Left lobe of liver (tissue), 2 donors: ENCODE measurements around the gene MAST4. TPM values are rescaled to one million over a fixed set of nuclear protein-coding genes. Genes with fewer than 3 reads are reported as not detected.

Experiments
- ATAC-seq: fragments of 200-7000 bp; cut with Tn5 transposase; one replicate; pipeline ENCODE4 v1.9.1; 2020; ENCODE audit warnings: mild to moderate bottlenecking, moderate library complexity
- DNase-seq: peaks from one replicate; pipeline ENCODE4 v3.0.0-alpha.2; 2020; ENCODE audit warnings: low spot score
- total RNA-seq: library from RNA; stranded (reverse); gene quantifications from one replicate; pipeline ENCODE4 v1.2.1, GENCODE V29; 2021
- donor health status: DM: no; HTN: no; CAD: no; lungs with moderate emphysema.
- donor health status: DM: no; HTN: yes; CAD: no.

The MAST4 gene
- total RNA-seq, 1 donor from 2014 or later, result 21.5 TPM

DNA sequence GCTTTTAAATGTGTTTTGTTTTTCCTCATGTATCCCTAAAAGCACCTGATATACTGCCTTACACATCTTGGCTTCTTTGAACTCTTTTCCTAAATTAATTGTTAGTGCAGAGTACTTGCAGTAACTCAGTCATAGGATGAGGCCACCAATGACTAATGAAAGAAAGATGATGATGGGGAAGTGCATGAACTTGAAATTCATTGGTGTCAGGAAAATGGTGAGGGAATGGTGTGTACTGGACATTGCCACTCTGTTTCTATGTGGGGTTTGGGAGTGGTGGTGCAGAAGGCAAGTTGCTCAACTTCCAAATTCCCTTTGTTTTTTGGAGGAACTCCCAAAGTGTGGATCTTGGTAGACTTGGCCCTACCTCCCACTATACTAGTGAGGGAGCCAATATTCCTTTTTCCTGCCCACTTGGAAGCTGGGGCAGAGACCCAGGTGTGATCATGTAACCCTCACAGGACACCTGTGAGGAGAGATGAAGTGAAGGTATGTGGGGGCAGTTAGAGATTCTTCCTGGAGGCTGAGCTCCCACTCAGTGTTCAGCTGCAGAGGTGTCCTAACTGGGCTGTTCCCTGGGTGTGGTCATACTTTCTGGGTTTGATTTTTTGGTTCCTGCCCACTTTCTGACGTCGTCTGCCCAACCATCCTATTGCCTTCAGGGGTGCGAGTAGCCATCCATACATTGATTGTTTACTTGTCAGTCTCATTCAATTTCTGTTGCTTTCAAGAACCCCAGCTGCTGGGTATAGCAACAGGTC lies 298.5 kb downstream of the MAST4 start:
- ATAC-seq, result peak; percentile 19
- DNase-seq, result no peak

DNA sequence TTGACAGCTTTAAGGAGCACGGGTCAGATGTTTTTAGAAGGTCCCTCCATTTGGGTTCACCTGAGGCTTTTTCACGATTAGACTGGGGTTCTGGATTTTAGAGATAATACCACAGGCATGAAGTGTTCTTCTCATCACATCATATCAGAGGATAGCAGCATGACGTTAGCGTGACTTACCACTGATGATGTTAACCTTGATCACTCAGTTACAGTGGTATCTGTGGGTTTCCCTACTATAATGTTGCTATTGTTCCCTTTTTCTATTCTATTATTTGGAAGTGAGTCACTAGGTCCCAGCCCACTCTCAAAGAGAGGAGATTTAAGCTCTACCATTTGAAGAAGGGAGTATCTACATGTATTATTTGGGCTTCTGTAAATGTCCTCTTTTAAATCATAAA lies 300.0 kb downstream of the MAST4 start:
- no peak for ATAC-seq
- DNase-seq, result no peak

DNA sequence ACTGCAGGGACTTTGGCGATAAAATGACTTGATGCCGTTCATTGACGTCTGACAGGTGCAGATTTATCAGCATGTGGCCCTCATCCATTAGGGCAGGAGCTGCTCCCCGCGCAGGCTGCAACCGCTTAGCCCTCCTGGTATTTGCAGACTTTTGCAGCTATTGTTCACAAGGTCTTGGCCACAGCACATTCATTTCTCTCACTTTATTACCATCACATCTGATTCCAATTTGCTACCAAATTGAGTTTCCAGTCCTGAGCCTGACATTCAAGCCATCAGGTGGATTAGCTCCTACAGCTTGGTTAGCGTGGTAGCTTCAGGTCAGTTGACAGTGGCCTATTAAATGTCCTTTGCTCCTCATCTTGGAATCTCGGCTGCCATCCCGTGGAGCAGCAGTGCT lies 301.2 kb downstream of the MAST4 start:
- DNase-seq (no peak), ATAC-seq (no peak)

DNA sequence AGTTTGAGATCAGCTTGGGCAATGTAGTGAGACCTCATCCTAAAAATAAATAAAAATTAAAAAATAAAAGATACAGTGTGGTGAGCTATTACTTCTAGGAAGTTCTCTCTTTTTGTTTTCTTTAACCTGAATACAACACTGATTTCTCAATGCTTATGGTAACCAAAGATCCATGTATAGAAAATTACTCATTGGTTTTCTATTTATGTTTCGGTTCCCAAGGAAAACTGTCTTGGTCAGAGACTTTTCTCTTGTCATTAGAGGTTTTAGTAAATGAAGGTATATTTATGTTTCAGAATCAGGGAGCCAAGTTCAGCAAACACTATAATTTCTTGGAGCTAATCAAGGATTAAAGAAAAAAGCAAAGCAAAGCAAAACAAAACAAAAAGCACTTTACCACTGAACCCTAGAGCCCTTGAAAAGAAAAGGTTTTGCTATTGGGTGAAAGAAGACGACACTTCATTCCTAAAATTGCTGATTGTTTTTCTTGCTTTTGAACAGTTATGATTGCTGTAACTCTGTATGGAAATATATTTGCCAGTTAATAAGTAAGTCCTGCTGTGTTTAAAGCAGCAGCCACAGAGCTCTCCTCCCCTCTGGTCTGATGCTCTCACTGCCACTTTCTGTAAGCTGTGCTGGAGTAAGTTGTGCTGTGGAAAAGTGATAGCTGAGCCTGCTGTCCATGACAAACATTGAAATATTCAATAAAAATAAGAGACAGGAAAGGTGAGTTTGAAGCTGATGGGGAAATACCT lies 302.2 kb downstream of the MAST4 start:
- ATAC-seq (no peak), DNase-seq (no peak)

DNA sequence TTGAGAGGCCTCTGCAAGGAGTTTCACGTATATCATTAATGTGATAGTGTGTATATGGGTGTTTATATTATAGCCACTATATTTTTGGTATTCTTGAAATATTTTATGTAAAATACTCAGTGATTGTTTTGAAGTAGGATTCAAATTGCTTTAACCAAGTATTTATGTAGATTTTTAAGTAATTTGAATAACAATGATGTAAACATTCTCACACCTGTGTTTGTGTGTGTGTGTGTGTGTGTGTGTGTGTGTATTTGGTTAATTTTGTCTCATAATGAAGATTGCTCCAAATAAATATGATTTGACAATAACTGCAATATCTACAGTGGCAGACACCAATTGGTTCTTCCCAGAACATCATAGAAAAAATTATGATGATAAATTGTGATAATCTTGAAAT lies 307.0 kb downstream of the MAST4 start:
- no peak for DNase-seq
- ATAC-seq, result no peak

DNA sequence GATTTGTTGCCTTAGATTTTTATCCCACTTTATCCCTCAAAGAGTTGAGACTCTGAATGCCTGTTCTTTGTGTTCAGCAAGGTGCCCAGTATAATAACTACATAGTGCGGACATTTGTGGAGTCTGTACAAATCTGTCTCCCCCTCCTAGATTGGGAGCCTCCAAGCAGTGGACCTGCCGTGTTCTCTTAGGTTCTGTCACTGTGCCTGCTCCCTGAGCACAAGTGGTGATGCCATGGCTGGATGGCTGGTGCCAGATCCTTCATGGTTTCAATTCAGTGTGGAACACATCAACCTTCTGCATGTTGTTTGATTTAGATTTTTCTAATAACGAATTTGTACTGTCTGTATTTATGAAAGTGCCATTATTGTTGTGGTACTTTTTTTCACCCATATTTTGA lies 307.5 kb downstream of the MAST4 start:
- DNase-seq (no peak), ATAC-seq (no peak)

DNA sequence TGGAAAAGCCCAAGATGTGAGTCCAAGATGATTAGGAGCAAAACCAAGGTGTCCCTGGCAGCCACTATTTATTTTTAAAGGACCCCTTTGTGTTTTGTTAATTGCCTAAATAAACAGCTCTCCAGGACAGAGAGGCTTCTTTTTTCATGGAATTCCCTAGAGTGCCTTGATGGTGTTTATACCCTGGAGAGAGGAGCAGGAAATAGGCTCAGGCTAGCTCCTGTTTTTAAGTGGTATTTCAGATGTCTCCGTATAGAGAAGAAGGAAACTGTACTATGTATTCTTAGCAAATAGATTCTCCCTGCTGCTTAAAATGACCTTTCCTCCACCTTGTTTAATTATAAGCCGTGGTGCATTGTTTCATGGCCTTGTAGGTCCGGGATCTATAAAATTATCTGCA lies 308.0 kb downstream of the MAST4 start:
- no peak for DNase-seq
- ATAC-seq, result no peak

DNA sequence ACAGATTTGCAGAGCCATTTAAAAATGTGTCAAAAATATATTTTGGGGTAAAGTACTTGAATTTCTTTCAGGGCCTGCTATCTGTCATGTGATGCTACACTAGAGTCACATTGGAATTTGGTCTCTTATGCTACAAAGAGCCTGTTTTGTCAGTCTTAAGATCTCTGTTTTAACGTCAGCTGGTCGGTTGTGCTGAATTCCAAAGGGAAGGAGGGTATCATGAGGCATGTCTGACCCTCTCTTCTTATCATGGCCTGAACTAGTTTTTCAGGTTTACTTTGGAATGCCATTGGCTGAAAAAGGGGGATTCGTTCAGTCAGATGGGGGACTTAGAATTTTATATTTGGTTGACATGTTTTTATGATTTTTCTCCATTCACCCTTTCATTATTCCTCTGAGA lies 309.8 kb downstream of the MAST4 start:
- ATAC-seq, result no peak
- DNase-seq, result no peak

DNA sequence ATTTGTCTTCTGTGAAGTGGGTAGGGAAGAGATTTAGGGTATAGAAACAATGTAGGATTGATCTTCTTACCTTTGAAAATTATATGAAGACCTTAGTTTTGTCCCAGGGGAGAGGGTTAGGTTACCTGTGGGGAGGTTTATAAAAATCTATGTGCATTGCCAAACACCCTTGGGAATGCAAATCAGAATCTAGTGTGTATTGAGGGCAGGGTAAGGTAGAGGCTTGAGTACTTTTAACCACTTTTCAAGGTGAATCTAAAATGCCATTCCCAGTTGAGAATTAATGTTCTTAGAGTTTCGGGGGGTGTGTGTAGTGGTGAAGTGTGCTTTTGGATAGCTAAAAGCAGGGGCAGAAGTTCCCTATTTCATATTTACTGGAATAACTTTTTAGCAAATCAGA lies 312.0 kb downstream of the MAST4 start:
- no peak for DNase-seq

DNA sequence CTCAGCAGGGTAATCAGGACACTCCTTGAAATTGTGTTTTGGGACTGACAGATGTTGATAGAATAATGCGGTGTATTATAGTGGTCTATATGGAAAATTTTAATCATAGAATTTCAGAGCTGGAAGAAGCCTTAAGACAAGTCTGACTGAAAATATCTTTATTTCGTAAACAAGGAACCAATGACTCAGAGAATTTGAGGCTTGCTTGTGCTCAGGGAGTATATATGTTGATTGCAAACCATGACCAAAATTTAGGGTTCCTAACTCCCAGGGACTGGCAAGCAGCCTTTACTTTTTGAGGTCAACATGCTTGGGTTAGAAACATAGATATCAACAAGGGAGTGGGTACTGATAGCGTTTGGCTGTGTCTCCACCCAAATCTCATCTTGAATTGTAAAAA lies 313.2 kb downstream of the MAST4 start:
- DNase-seq, result no peak
- ATAC-seq, result no peak

More for the DNA sequence above, 312.0 kb downstream of the MAST4 start:
- no peak for ATAC-seq

DNA sequence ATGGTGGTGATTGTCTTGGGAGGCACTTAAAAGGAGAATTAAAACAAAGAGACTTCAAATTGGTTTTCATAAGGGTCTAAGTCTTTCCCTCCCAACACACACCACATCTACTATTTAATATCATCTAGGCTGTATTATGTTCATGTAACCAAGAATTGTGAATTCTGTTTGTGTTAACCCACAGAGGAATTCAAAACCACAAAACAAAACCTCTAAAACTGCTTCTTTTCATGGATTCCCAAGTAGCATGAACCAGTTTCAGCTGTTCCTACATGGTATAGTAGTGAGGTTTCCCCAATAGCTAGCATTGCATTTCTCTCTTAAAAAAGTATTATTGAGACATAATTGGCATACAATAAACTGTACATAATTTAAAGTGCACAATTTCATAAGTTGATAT lies 316.6 kb downstream of the MAST4 start:
- ATAC-seq, result no peak
- DNase-seq, result no peak

DNA sequence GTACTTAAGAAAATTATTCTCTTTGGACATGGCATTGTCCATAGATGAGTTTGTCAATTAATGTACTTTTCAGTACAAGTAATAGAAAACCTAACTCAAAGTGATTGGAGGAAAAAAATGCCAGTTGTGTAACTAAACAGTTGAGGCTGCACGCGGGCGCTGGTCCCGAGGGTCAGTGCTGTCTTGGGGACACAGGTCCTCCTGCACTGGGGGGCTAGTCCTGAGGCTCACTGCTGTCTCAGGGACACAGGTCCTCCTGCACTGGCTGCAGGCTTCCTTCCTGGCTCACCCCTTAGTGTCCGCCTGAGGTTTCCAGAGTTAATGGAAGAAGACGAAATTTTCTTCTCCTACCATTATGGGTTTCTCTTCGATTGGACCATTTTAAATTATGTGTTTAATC lies 319.3 kb downstream of the MAST4 start:
- ATAC-seq, result no peak
- no peak for DNase-seq

DNA sequence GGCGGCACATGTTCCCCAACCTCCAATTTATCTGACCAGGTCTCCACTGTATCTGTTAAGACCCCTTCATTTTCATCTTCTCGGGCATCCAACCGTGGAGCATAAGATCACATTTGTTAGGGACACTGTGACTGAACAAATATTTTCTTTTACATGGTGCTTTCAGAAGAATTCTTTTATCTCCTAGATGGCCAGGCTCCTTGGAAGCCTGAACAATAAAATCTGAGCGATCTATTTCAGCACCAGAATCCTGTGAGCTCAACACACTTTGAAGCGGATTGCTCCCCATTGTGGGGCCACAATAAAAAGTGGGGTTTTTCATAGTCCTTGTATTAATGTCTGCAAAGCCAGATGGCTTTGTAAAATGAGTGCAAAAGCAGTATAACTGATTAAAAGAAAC lies 326.7 kb downstream of the MAST4 start:
- ATAC-seq, result no peak
- no peak for DNase-seq

DNA sequence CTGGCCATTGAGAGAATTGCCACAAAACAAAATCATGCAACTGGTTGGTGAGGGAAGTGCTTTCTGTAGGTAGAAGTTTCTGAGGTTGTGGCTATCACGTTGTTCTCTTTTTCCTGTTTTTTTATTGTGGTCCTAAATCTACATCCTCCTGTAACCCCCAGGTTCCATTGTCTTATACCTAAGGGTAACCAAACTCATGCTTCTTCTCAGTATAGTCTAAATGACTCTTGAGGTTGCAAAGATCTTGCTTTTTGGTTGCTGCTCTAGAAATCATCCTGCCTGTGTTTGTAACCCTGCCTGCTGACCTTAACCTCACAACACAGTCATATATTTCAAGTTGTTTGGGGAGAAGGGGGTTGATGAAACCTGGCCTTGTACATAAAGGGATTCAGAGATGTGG lies 327.3 kb downstream of the MAST4 start:
- ATAC-seq, result no peak
- no peak for DNase-seq

DNA sequence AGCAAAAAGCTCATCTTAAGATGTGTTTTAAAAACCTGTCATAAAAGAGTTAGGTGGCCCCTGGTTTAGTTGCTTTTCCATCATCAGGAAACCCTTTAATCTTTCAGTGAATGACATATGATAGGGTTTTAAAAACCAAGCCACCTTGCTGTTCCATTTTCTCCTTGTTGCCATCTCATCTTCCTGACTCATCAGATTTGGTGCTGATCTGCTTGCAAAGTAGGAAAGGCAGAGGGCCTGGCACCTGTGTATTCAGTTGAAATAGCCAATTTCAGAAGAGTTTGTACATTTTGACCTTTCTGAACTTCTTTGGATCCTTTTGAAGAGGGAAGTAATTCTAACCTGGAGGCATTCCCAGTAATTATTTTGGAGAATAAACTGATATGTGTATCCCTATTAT lies 327.7 kb downstream of the MAST4 start:
- no peak for DNase-seq
- ATAC-seq, result peak; percentile 37

DNA sequence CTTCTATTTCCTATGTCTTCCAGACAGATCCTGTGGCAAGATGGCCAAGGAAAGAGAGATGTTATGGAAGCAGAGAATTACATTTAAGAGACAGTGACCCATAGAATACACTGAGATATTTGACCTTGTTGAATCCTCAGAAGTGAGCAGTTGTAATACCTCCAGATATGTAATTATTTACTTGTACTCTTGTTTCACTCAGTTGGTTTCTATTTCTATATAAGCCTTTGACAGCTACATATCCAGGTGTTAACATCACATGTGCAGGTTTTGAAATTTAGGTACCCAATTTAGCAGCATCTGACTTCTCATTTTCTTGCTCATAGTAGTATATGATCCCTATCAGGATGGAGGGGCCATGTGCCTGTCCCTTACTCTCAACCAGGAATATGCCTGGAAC lies 330.9 kb downstream of the MAST4 start:
- DNase-seq, result no peak

DNA sequence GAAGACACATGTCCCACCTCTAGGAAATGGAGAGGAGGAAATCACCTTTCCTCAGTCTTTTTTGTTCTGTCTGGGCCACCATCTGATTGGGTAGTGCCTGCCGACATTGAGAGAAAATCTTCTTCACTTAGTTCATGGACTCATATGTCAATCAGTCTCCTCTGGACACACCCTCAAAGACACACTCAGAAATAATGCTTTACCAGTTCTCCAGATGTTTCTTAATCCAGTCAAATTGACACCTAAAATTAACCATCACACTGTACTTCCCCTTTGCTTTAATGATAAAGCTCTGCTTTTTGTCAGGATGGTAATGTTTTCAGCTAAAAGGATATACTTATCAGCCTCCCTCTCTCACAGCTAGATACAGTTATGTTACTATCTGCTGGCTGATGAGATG lies 333.1 kb downstream of the MAST4 start:
- no peak for ATAC-seq
- DNase-seq, result no peak

More for the DNA sequence above, 330.9 kb downstream of the MAST4 start:
- no peak for ATAC-seq

DNA sequence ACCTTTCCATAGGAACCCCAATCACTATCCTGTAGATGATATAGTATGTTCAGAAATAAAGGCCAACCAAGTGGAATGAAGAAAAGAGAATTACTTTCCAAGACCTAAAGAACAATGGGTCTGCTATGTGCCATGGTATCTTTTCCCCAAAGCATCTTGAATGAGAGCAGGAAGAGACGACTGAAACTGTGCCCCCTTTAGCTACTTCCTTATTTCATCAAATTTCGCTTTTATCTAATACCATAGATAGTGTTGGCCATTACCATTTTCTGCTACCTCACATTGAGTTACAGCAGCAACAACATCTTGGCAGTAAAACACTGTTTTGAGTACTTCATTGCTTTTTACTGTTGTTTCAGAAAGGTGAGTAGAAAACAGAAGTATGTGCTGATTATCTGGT lies 333.8 kb downstream of the MAST4 start:
- ATAC-seq (no peak), DNase-seq (no peak)

DNA sequence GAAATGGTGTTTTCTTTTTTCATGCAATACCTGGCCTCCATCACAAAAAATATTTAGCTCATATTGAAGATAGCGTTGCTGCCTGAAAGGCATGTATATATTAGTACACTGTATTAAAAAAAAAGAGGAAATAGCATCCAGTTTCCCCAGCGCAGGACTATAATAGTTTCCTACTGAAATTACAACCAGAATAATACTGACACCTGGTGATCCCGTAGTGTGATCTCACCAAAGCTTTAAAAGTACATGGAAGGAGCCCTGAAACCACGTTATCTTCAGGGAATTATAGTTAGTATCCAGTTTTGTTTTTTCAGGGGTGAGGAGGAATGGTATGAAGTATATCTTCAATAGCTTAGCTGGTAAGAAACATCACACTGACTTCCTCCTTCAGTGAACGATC lies 335.5 kb downstream of the MAST4 start:
- DNase-seq (no peak), ATAC-seq (no peak)

DNA sequence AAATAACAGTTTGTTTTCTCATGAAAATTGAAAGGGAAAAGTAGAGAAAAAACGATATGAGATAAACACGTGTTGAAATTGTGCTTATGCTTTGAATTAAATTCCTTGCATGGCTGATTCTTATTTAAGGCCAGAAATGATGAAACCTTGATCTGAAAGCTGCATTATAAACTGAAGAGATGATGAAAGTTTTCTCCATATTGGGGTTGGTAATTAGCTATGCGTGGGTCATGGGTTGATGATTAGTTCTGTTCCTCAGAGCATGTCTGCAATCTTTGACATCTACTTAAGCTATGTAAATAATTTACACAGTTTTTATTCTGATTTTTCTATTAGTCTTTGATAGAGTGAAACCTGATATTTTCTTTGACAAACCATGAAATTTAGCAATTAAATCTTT lies 336.3 kb downstream of the MAST4 start:
- DNase-seq, result no peak
- no peak for ATAC-seq

DNA sequence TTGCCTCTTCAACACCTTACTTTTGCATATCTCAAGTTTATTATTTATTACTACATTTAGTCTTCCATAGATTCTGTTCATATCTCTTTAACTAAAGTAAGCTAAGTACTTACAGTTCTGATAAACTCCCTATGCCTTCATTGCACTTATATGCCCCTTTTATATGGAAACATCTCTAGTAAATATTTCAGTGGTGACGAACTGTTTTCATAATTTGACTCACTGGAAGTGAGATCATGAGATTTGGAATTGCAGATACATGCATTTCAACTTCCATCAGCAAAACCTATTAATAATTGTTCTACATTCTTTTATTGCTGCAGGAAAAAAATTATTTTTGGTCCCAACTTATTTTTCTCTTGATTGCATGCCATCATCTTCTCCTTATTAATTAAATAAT lies 336.9 kb downstream of the MAST4 start:
- DNase-seq, result no peak
- ATAC-seq, result no peak

DNA sequence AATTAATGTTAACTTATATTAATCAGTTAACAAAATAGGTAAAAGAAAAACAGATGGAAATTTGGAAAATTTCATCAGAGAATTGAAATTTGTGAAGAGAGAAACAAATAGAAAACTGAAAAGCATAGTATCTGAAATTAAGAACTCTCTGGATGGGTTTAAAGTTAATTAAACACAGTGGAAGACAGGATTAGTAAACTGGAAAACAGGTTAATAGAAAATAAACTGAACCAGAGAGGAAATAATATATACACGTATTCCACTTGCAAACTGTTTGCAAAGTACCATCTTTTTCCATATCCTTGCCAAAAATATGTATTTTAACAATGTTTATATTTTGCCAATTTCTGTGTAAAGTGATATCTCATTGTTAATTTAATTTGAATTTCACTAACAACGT lies 342.9 kb downstream of the MAST4 start:
- ATAC-seq, result no peak

More for the DNA sequence above, 342.9 kb downstream of the MAST4 start:
- DNase-seq, result no peak
